GM23338 (cell line): ENCODE measurements around the gene PTPRQ. TPM values are rescaled to one million over a fixed set of nuclear protein-coding genes. Genes with fewer than 3 reads are reported as not detected.

Source experiments
- ATAC-seq: fragments of 200-7000 bp; cut with Tn5 transposase; 3 replicates; pipeline ENCODE4 v1.9.1; 2020
- DNase-seq: peaks from one replicate; pipeline ENCODE4 v3.0.0-alpha.2; 2015; ENCODE audit warnings: low spot score
- H2AFZ ChIP-seq: fragments of 200-600 bp; sonication (generic); 2 replicates; pipeline ENCODE4 v1.8.0; 2016; ENCODE audit warnings: antibody characterized with exemption, mild to moderate bottlenecking, moderate library complexity
- H3F3A ChIP-seq: fragments of 200-600 bp; sonication (generic); replicated peaks from 2 replicates; pipeline ENCODE4 v1.8.0; 2017; ENCODE audit warnings: antibody characterized with exemption, mixed run types, low read depth
- H3K27ac ChIP-seq: fragments of 200-600 bp; sonication (generic); 2 replicates; pipeline ENCODE4 v1.6.1; 2016; ENCODE audit warnings: low read depth
- H3K27me3 ChIP-seq: fragments of 200-600 bp; sonication (generic); 2 replicates; pipeline ENCODE4 v1.8.0; 2016; ENCODE audit warnings: mild to moderate bottlenecking, mixed run types, moderate library complexity; ENCODE audit not compliant: insufficient read depth
- H3K36me3 ChIP-seq: fragments of 200-600 bp; sonication (generic); 2 replicates; pipeline ENCODE4 v1.8.0; 2016; ENCODE audit warnings: mild to moderate bottlenecking; ENCODE audit not compliant: insufficient read depth
- H3K4me1 ChIP-seq: fragments of 200-600 bp; sonication (generic); 2 replicates; pipeline ENCODE4 v1.8.0; 2016; ENCODE audit warnings: mild to moderate bottlenecking, moderate library complexity; ENCODE audit not compliant: insufficient read depth
- H3K4me2 ChIP-seq: fragments of 200-600 bp; sonication (generic); 2 replicates; pipeline ENCODE4 v1.7.1; 2017; ENCODE audit warnings: mixed run types
- H3K4me3 ChIP-seq: fragments of 200-600 bp; sonication (generic); 2 replicates; pipeline ENCODE4 v1.6.1; 2016; ENCODE audit warnings: mixed run types
- H3K79me2 ChIP-seq: fragments of 200-600 bp; sonication (generic); replicated peaks from 2 replicates; pipeline ENCODE4 v1.8.0; 2017; ENCODE audit warnings: mild to moderate bottlenecking; ENCODE audit not compliant: insufficient read depth
- H3K9me2 ChIP-seq: fragments of 200-600 bp; sonication (generic); 2 replicates; pipeline ENCODE4 v1.8.0; 2017; ENCODE audit not compliant: insufficient read depth
- H4K20me1 ChIP-seq: fragments of 200-600 bp; sonication (generic); replicated peaks from 2 replicates; pipeline ENCODE4 v1.8.0; 2017; ENCODE audit warnings: mild to moderate bottlenecking; ENCODE audit not compliant: insufficient read depth
- H3K27ac Mint-ChIP-seq: 2 replicates; pipeline ENCODE4 v1.8.0; 2020; ENCODE audit warnings: inconsistent platforms, mild to moderate bottlenecking, moderate library complexity, mixed read lengths
- H3K27me3 Mint-ChIP-seq: 3 replicates; pipeline ENCODE4 v1.8.0; 2022; ENCODE audit warnings: low read depth, mild to moderate bottlenecking, moderate library complexity, mixed read lengths, inconsistent platforms; ENCODE audit not compliant: insufficient read depth, poor library complexity
- H3K36me3 Mint-ChIP-seq: 3 replicates; pipeline ENCODE4 v1.8.0; 2021; ENCODE audit warnings: low read depth, mild to moderate bottlenecking, inconsistent platforms, moderate library complexity, mixed read lengths
- H3K4me1 Mint-ChIP-seq: 3 replicates; pipeline ENCODE4 v1.8.0; 2020; ENCODE audit warnings: mild to moderate bottlenecking, inconsistent platforms, mixed read lengths
- H3K4me3 Mint-ChIP-seq: 3 replicates; pipeline ENCODE4 v1.8.0; 2021; ENCODE audit warnings: moderate library complexity, mild to moderate bottlenecking, inconsistent platforms, mixed read lengths
- H3K9me3 Mint-ChIP-seq: 3 replicates; pipeline ENCODE4 v1.8.0; 2020; ENCODE audit warnings: moderate library complexity, mild to moderate bottlenecking, inconsistent platforms, mixed read lengths
- CREB1 ChIP-seq: fragments of 250-450 bp; sonication (Bioruptor Pico); IDR thresholded peaks from 2 replicates; pipeline ENCODE4 v1.5.0; 2020; ENCODE audit warnings: low read depth, mild to moderate bottlenecking, moderate library complexity
- EZH2 ChIP-seq: fragments of 200-600 bp; sonication (generic); IDR thresholded peaks from one replicate; pipeline ENCODE4 v1.8.0; 2017; ENCODE audit warnings: antibody characterized with exemption, mild to moderate bottlenecking, low read depth; ENCODE audit not compliant: unreplicated experiment
- EZH2phosphoT487 ChIP-seq: fragments of 200-600 bp; sonication (generic); IDR thresholded peaks from one replicate; pipeline ENCODE4 v1.8.1; 2018; ENCODE audit warnings: antibody characterized with exemption; ENCODE audit not compliant: unreplicated experiment
- JUNB ChIP-seq: IDR thresholded peaks from one replicate; pipeline ENCODE4 v1.6.1; 2016; ENCODE audit warnings: antibody characterized with exemption; ENCODE audit not compliant: unreplicated experiment
- NANOG ChIP-seq: IDR thresholded peaks from 2 replicates; pipeline ENCODE4 v1.6.1; 2016; ENCODE audit warnings: antibody characterized with exemption, borderline replicate concordance
- POLR2AphosphoS5 ChIP-seq: IDR thresholded peaks from 2 replicates; pipeline ENCODE4 v1.6.1; 2016; ENCODE audit warnings: antibody characterized with exemption, low read depth
- STAT1 ChIP-seq: IDR thresholded peaks from one replicate; pipeline ENCODE4 v1.6.1; 2016; ENCODE audit warnings: antibody characterized with exemption; ENCODE audit not compliant: unreplicated experiment
- ZNF114 ChIP-seq: fragments of 250-450 bp; sonication (Bioruptor Pico); IDR thresholded peaks from 2 replicates; pipeline ENCODE4 v1.5.0; 2020; ENCODE audit warnings: mild to moderate bottlenecking, moderate library complexity
- ZNF331 ChIP-seq: fragments of 250-450 bp; sonication (Bioruptor Pico); IDR thresholded peaks from 2 replicates; pipeline ENCODE4 v1.5.0; 2020; ENCODE audit warnings: low read depth, mild to moderate bottlenecking, moderate library complexity
- ZNF462 ChIP-seq: fragments of 250-450 bp; sonication (Bioruptor Pico); IDR thresholded peaks from 2 replicates; pipeline ENCODE4 v1.5.0; 2020; ENCODE audit warnings: mild to moderate bottlenecking, moderate library complexity
- polyA plus RNA-seq: library from polyadenylated mRNA; unstranded; fragments of >200 nt; fragmentation: Nextera tagmentation; extraction: Ambion mirVana; gene quantifications from 2 replicates; pipeline ENCODE4 v1.2.1, GENCODE V29; 2016
- total RNA-seq: library from RNA; depleted of rRNA; stranded (reverse); fragments of >200 nt; shearing (Covaris generic); gene quantifications from 2 replicates; pipeline ENCODE4 v1.2.3, GENCODE V29; 2014
- TF ChIP-seq, protein P1 (sequence below): IDR thresholded peaks from 2 replicates; pipeline ENCODE4 v1.6.1; 2016; ENCODE audit warnings: antibody characterized with exemption
- TF ChIP-seq, protein P2 (sequence below): IDR thresholded peaks from one replicate; pipeline ENCODE4 v1.6.1; 2018; ENCODE audit warnings: antibody characterized with exemption; ENCODE audit not compliant: unreplicated experiment
- TF ChIP-seq, protein P3 (sequence below), 2 experiments: fragments of 200-600 bp in 1 of 2; sonication (generic) in 1 of 2; conservative IDR thresholded peaks; 2 replicates each; pipeline versions ENCODE4 v1.5.1 to v1.6.1; 2016 to 2017; ENCODE audit warnings: antibody characterized with exemption in 2 of 2, low read depth in 2 of 2, mild to moderate bottlenecking in 2 of 2, moderate library complexity in 1 of 2

The PTPRQ gene
- total and polyA plus RNA-seq, 2 experiments from 2014 or later = not detected

DNA sequence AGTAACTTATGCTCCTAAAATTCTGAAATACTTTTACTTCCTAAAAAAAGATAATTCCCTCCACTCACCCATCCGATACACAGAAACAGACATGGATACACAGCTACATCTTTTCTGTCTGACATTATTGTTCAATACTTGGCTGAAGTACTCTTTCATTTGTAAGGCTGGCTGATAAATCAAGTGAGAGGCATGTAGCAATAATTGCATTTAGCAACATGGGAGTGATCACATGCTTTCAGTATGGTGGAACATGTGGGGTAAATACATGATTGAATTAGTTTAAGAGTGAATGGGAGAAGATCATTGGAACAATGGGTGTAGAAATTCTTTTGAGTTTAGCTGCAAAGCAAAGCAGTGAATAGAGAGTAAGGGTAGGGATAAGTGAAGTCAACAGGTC, 25.6 kb downstream of the PTPRQ start:
- ATAC-seq (no peak), DNase-seq (no peak)
- no peak overlapping the region for H3K4me3 ChIP-seq
- TF ChIP-seq JUNB (no peak), EZH2phosphoT487 (no peak), STAT1 (no peak), POLR2AphosphoS5 (no peak), CREB1 (CRISPR knock-in tag) (no peak), EZH2 (no peak), NANOG (no peak), ZNF462 (CRISPR knock-in tag) (no peak), ZNF114 (CRISPR knock-in tag) (no peak), ZNF331 (no peak)
- TF ChIP-seq, protein P1, sequence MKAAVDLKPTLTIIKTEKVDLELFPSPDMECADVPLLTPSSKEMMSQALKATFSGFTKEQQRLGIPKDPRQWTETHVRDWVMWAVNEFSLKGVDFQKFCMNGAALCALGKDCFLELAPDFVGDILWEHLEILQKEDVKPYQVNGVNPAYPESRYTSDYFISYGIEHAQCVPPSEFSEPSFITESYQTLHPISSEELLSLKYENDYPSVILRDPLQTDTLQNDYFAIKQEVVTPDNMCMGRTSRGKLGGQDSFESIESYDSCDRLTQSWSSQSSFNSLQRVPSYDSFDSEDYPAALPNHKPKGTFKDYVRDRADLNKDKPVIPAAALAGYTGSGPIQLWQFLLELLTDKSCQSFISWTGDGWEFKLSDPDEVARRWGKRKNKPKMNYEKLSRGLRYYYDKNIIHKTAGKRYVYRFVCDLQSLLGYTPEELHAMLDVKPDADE = no peak
- TF ChIP-seq, protein P2, sequence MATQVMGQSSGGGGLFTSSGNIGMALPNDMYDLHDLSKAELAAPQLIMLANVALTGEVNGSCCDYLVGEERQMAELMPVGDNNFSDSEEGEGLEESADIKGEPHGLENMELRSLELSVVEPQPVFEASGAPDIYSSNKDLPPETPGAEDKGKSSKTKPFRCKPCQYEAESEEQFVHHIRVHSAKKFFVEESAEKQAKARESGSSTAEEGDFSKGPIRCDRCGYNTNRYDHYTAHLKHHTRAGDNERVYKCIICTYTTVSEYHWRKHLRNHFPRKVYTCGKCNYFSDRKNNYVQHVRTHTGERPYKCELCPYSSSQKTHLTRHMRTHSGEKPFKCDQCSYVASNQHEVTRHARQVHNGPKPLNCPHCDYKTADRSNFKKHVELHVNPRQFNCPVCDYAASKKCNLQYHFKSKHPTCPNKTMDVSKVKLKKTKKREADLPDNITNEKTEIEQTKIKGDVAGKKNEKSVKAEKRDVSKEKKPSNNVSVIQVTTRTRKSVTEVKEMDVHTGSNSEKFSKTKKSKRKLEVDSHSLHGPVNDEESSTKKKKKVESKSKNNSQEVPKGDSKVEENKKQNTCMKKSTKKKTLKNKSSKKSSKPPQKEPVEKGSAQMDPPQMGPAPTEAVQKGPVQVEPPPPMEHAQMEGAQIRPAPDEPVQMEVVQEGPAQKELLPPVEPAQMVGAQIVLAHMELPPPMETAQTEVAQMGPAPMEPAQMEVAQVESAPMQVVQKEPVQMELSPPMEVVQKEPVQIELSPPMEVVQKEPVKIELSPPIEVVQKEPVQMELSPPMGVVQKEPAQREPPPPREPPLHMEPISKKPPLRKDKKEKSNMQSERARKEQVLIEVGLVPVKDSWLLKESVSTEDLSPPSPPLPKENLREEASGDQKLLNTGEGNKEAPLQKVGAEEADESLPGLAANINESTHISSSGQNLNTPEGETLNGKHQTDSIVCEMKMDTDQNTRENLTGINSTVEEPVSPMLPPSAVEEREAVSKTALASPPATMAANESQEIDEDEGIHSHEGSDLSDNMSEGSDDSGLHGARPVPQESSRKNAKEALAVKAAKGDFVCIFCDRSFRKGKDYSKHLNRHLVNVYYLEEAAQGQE = no peak
- TF ChIP-seq, protein P3, sequence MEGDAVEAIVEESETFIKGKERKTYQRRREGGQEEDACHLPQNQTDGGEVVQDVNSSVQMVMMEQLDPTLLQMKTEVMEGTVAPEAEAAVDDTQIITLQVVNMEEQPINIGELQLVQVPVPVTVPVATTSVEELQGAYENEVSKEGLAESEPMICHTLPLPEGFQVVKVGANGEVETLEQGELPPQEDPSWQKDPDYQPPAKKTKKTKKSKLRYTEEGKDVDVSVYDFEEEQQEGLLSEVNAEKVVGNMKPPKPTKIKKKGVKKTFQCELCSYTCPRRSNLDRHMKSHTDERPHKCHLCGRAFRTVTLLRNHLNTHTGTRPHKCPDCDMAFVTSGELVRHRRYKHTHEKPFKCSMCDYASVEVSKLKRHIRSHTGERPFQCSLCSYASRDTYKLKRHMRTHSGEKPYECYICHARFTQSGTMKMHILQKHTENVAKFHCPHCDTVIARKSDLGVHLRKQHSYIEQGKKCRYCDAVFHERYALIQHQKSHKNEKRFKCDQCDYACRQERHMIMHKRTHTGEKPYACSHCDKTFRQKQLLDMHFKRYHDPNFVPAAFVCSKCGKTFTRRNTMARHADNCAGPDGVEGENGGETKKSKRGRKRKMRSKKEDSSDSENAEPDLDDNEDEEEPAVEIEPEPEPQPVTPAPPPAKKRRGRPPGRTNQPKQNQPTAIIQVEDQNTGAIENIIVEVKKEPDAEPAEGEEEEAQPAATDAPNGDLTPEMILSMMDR (conservative IDR thresholded peaks at IDR 0.05; ENCODE audit: low read depth in 2 of 2) = no peak
- no peaks in the 10 kb centered on the region for H3K27me3 ChIP-seq
- no peak overlapping the region for H3K27ac Mint-ChIP-seq
- H3K4me1 ChIP-seq = 0 out of 2 replicates have a peak, but pooled peaks cover 7% of the 10 kb centered on the region
- no peaks in the 10 kb centered on the region for H3K36me3 ChIP-seq
- H4K20me1 ChIP-seq = no peaks in the 10 kb centered on the region
- no peaks in the 10 kb centered on the region for H3K27me3 Mint-ChIP-seq
- H3K36me3 Mint-ChIP-seq = no peaks in the 10 kb centered on the region
- H3K27ac ChIP-seq = no peak overlapping the region
- H3K9me2 ChIP-seq = no peaks in the 10 kb centered on the region
- H2AFZ ChIP-seq = no peak overlapping the region
- H3K79me2 ChIP-seq = no peaks in the 10 kb centered on the region
- H3F3A ChIP-seq = no peaks in the 10 kb centered on the region
- H3K9me3 Mint-ChIP-seq = peaks cover 4% of the 10 kb centered on the region; the same call in 2 of the 3 replicates
- H3K4me3 Mint-ChIP-seq = no peak overlapping the region
- H3K4me2 ChIP-seq = no peak overlapping the region
- no peaks in the 10 kb centered on the region for H3K4me1 Mint-ChIP-seq
